Adrenal gland (tissue), 12 donors: ENCODE data around the gene DNAJC6. TPM values are rescaled to one million over a fixed set of nuclear protein-coding genes. Genes with fewer than 3 reads are reported as not detected.

Source experiments
- DNase-seq, 7 donors: peaks; one replicate each; pipeline ENCODE4 v3.0.0-alpha.2; 2019 to 2020
- H3K27ac ChIP-seq, 5 donors: fragments of 200-600 bp; sonication (generic) in 4 of 5; 1 replicate in 3 of 5; 2 replicates in 2 of 5; pipeline versions ENCODE4 v1.5.1 to v1.8.0; 2016 to 2020; ENCODE audit warnings: mild to moderate bottlenecking in 1 of 5
- H3K27me3 ChIP-seq: fragments of 200-600 bp; 2 replicates; pipeline ENCODE4 v1.8.0; 2021
- H3K36me3 ChIP-seq, 2 donors: fragments of 200-600 bp; replicated peaks in 1 of 2; 1 replicate in 1 of 2; 2 replicates in 1 of 2; pipeline versions ENCODE4 v1.5.1 to v1.8.0; 2018 to 2022
- H3K4me1 ChIP-seq, 2 donors: fragments of 200-600 bp; replicated peaks in 1 of 2; 1 replicate in 1 of 2; 2 replicates in 1 of 2; pipeline versions ENCODE4 v1.5.1 to v1.8.0; 2018 to 2021
- H3K4me3 ChIP-seq, 4 donors: fragments of 200-600 bp; sonication (generic) in 3 of 4; one replicate each; pipeline ENCODE4 v1.5.1; 2016 to 2018
- H3K9me3 ChIP-seq, 3 donors: fragments of 200-600 bp; sonication (generic) in 1 of 3; replicated peaks in 1 of 3; 1 replicate in 2 of 3; 2 replicates in 1 of 3; pipeline versions ENCODE4 v1.5.1 to v1.8.0; 2016 to 2021
- CTCF ChIP-seq, 6 experiments: fragments of 450-650 bp in 4 of 6; fragments of 200-600 bp in 2 of 6; sonication (generic) in 1 of 6; IDR thresholded peaks; 1 replicate in 5 of 6; 2 replicates in 1 of 6; pipeline versions ENCODE4 v1.5.1 to v1.8.0; 2016 to 2021; ENCODE audit warnings: antibody characterized with exemption in 6 of 6, mild to moderate bottlenecking in 2 of 6, moderate library complexity in 1 of 6
- POLR2A ChIP-seq, 2 donors: fragments of 450-650 bp; IDR thresholded peaks; one replicate each; pipeline ENCODE4 v1.6.1; 2017; ENCODE audit warnings: antibody characterized with exemption in 2 of 2, mild to moderate bottlenecking in 2 of 2, moderate library complexity in 1 of 2
- WGBS, 4 donors: extraction: QIAGEN DNeasy Blood & Tissue Kit in 2 of 4; methylation state at CpG; one replicate each; pipeline versions ENCODE4 v1.1.5 to v1.1.7; 2013 to 2017; 5-methylcytosine and 5-hydroxymethylcytosine counted together
- intact Hi-C, 2 donors: fragments of 100-400 bp; cut with DNase I; formaldehyde crosslinking; loops; one replicate each; pipeline versions ENCODE4 v1.14.1 to v1.15.0; 2022 to 2023
- polyA plus RNA-seq, 3 donors: library from polyadenylated mRNA; stranded (reverse); fragments of 200-250 nt in 2 of 3; fragments of 350-450 nt in 1 of 3; fragmentation: Illumina TruSeq in 1 of 3; extraction: RNeasy Lipid Tissue Mini Kit (QIAGEN cat#74804) in 1 of 3; gene quantifications; one replicate each; pipeline ENCODE4 v1.2.3, GENCODE V29; 2013 to 2014
- total RNA-seq, 9 donors: library from RNA; depleted of rRNA in 4 of 9; stranded (reverse); fragments of >200 nt in 4 of 9; fragments of 120-200 nt in 1 of 9; fragmentation: NEBNext Ultra II Directional in 1 of 9; extraction: Animal tissue kit (Norgen Biotek cat#: 25700) in 1 of 9; gene quantifications; one replicate each; pipeline versions ENCODE4 v1.1.0 to v1.2.4, GENCODE V29; 2013 to 2023
- donor health status: healthy with polysubstance abuse.
- donor health status: Bipolar disorder and iron deficiency.
- donor health status: DM: yes; HTN: yes; CAD: no.
- donor health status: DM: no; HTN: no; CAD: no.
- donor health status: DM: no; HTN: no; CAD: no.
- donor health status: DM: yes; HTN: yes; CAD: no.

The DNAJC6 gene
- total and polyA plus RNA-seq, 12 donors: 1.5 to 39.8 (median 13.2) TPM

- Histone ChIP-seq H3K27ac (no peak overlapping the region), H3K36me3 (no peaks in the 10 kb centered on the region), H3K4me3 (no peak overlapping the region), H3K9me3 (no peaks in the 10 kb centered on the region), H3K27me3 (no peaks in the 10 kb centered on the region), H3K4me1 (peaks cover 0 to 8% of the 10 kb centered on the region in 2 donors)
- no peak for DNase-seq
- no peak for TF ChIP-seq CTCF (IDR thresholded peaks at IDR 0.05)
- TF ChIP-seq POLR2A (IDR thresholded peaks at IDR 0.05): no peak
- 60 to 71% (median 63%) methylated on average over 3 of the region's 3 CpGs for WGBS, 4 donors
- intact Hi-C loops: no loop called here
These were observed 33.9 kb downstream of the DNAJC6 start for GRCh38 chr1:65343286-65343685.

- no peaks in the 10 kb centered on the region for H3K27me3 ChIP-seq
- no peaks in the 10 kb centered on the region for H3K9me3 ChIP-seq
- intact Hi-C loops: no loop called here
- TF ChIP-seq POLR2A (IDR thresholded peaks at IDR 0.05) (no peak), CTCF (IDR thresholded peaks at IDR 0.05) (no peak)
- 73 to 84% (median 81%) methylated on average over 3 of the region's 3 CpGs for WGBS, 4 donors
- H3K4me1 ChIP-seq: peaks cover 0 to 8% of the 10 kb centered on the region in 2 donors
- DNase-seq: no peak
- H3K36me3 ChIP-seq: no peaks in the 10 kb centered on the region
- H3K27ac ChIP-seq: no peak overlapping the region
- H3K4me3 ChIP-seq: no peak overlapping the region
These were observed 35.0 kb downstream of the DNAJC6 start for GRCh38 chr1:65344171-65344814.

- Histone ChIP-seq H3K4me1 (peaks cover 0 to 8% of the 10 kb centered on the region in 2 donors), H3K27ac (no peak overlapping the region), H3K9me3 (no peaks in the 10 kb centered on the region), H3K4me3 (no peak overlapping the region), H3K36me3 (no peaks in the 10 kb centered on the region), H3K27me3 (no peaks in the 10 kb centered on the region)
- WGBS, 4 donors: 75 to 82% (median 79%) methylated on average over 2 of the region's 2 CpGs
- DNase-seq: no peak
- intact Hi-C loops: no loop called here
- TF ChIP-seq POLR2A (IDR thresholded peaks at IDR 0.05) (no peak), CTCF (IDR thresholded peaks at IDR 0.05) (no peak)
These were observed 36.8 kb downstream of the DNAJC6 start for GRCh38 chr1:65346190-65346589.

GRCh38 chr1:65355031-65355712 lies 45.8 kb downstream of the DNAJC6 start:
- Histone ChIP-seq H3K9me3 (no peaks in the 10 kb centered on the region), H3K36me3 (no peaks in the 10 kb centered on the region), H3K27ac (no peak overlapping the region), H3K4me1 (peaks cover 5 to 26% of the 10 kb centered on the region in 2 donors), H3K4me3 (no peak overlapping the region), H3K27me3 (no peaks in the 10 kb centered on the region)
- intact Hi-C loops: no loop called here
- 86 to 91% (median 89%) methylated on average over 7 of the region's 7 CpGs for WGBS, 4 donors
- TF ChIP-seq POLR2A (IDR thresholded peaks at IDR 0.05) (no peak), CTCF (IDR thresholded peaks at IDR 0.05) (no peak)
- DNase-seq: no peak
